GM12872 (cell line): ENCODE measurements around the gene TMED3.

Source experiments
- TF ChIP-seq, protein P1 (sequence below): IDR thresholded peaks from 3 replicates; pipeline ENCODE4 v1.5.1; 2011; ENCODE audit warnings: low read depth, mild to moderate bottlenecking, low read length, moderate library complexity; ENCODE audit not compliant: insufficient read depth

The TMED3 gene

DNA sequence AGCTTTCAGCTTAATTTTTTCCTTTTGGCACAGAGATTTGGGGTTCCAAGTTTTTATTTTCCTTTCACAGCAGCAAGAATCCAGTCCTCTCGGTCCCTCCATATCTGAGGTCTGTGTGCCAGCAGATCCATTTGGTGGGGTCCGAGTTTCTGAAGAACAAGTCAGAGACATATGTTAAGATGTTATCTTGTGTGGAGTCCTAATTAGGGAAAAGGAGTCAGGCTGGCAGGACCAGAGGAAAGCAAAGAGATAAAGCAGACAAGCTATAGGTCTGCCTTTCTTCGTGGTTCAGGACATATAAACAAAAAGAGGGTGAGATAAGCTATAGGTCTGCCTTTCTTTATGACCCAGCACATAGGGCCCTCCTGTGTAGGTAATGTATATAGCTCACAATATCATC lies 54.9 kb downstream of the TMED3 start:
- TF ChIP-seq, protein P1, sequence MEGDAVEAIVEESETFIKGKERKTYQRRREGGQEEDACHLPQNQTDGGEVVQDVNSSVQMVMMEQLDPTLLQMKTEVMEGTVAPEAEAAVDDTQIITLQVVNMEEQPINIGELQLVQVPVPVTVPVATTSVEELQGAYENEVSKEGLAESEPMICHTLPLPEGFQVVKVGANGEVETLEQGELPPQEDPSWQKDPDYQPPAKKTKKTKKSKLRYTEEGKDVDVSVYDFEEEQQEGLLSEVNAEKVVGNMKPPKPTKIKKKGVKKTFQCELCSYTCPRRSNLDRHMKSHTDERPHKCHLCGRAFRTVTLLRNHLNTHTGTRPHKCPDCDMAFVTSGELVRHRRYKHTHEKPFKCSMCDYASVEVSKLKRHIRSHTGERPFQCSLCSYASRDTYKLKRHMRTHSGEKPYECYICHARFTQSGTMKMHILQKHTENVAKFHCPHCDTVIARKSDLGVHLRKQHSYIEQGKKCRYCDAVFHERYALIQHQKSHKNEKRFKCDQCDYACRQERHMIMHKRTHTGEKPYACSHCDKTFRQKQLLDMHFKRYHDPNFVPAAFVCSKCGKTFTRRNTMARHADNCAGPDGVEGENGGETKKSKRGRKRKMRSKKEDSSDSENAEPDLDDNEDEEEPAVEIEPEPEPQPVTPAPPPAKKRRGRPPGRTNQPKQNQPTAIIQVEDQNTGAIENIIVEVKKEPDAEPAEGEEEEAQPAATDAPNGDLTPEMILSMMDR: no peak

GRCh38 chr15:79366691-79367090 lies 55.8 kb downstream of the TMED3 start:
- TF ChIP-seq, protein P1: no peak

DNA sequence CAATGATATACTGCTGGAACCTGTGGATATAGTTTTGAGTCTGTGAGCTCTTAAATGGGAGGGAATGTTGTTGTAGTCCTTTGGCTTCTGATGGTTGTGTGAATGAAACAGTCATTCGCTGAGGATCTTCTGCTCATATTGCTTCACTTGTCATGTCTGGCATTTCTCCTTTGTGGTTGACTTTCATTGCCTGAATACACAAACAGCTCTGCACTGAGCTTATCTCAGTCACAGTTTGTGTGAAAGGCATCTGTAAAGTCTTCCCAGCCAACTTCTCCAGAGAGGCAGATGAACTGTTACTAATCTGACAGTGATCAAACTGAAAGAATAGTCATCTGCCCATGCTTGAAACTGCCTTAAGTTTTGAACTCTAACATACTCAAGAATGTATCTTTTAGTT lies 59.8 kb downstream of the TMED3 start:
- TF ChIP-seq, protein P1: no peak

- TF ChIP-seq, protein P1: no peak
These were observed 60.7 kb downstream of the TMED3 start for GRCh38 chr15:79371591-79371990.

DNA sequence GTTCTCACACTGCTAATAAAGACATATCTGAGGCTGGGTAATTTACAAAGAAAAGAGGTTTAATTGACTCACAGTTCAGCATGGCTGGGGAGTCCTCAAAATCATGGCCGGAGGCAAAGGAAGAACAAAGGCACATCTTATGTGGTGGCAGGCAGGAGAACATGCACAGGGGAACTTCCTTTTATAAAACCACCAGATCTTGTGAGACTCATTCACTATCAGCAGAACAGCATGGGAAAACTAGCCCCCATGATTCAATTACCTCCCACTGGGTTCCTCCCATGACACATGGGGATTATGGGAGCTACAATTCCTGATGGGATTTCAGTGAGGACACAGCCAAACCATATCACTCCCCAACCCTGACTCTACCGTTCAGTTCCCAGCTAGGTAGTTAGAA lies 61.5 kb downstream of the TMED3 start:
- TF ChIP-seq, protein P1: no peak
